Activated CD8-positive, alpha-beta memory T cell treated with anti-CD3 and anti-CD28 coated beads for 48 hours (primary cell): ENCODE measurements around the gene RALGAPA2.
A peak's percentile ranks its signal among the peaks of the same experiment; 100 is the strongest.

Experiments
- DNase-seq, 3 experiments: peaks; one replicate each; pipeline ENCODE4 v3.0.0-alpha.2; 2020; ENCODE audit warnings: low read depth in 2 of 3, low spot score in 2 of 3

The RALGAPA2 gene

GRCh38 chr20:20712474-20713243 lies at the start of gene RALGAPA2:
Gene RALGAPA2, minus strand, starts transcription at chr20:20712644. Its CDS starts 164 bp downstream, at chr20:20712480.
- DNase-seq, result peak; percentile 81 to 92 (median 81)

- DNase-seq, result no peak
These were observed 48.9 kb upstream of the RALGAPA2 start for GRCh38 chr20:20761301-20761700.

GRCh38 chr20:20759132-20759531 lies 46.7 kb upstream of the RALGAPA2 start:
- no peak for DNase-seq

- DNase-seq, result no peak
These were observed 43.4 kb upstream of the RALGAPA2 start for GRCh38 chr20:20755674-20756319.

GRCh38 chr20:20755231-20755630 lies 42.8 kb upstream of the RALGAPA2 start:
- DNase-seq, result no peak

- DNase-seq, result no peak
These were observed 42.3 kb upstream of the RALGAPA2 start for GRCh38 chr20:20754714-20755113.

- no peak for DNase-seq
These were observed 40.3 kb upstream of the RALGAPA2 start for GRCh38 chr20:20752712-20753111.

GRCh38 chr20:20747298-20747697 lies 34.9 kb upstream of the RALGAPA2 start:
- DNase-seq, result no peak

- DNase-seq, result no peak
These were observed 31.8 kb upstream of the RALGAPA2 start for GRCh38 chr20:20744170-20744725.

- DNase-seq, result no peak
These were observed 31.2 kb upstream of the RALGAPA2 start for GRCh38 chr20:20743511-20744169.

GRCh38 chr20:20741087-20742045 lies 28.9 kb upstream of the RALGAPA2 start:
- DNase-seq, result no peak

GRCh38 chr20:20740541-20740940 lies 28.1 kb upstream of the RALGAPA2 start:
- no peak for DNase-seq

- no peak for DNase-seq
These were observed 24.7 kb upstream of the RALGAPA2 start for GRCh38 chr20:20737158-20737557.

- no peak for DNase-seq
These were observed 23.9 kb upstream of the RALGAPA2 start for GRCh38 chr20:20736303-20736702.

GRCh38 chr20:20734475-20734948 lies 22.1 kb upstream of the RALGAPA2 start:
- DNase-seq, result no peak

GRCh38 chr20:20733943-20734342 lies 21.5 kb upstream of the RALGAPA2 start:
- no peak for DNase-seq

- DNase-seq, result no peak
These were observed 20.2 kb upstream of the RALGAPA2 start for GRCh38 chr20:20732641-20733040.

- DNase-seq, result no peak
These were observed 19.5 kb upstream of the RALGAPA2 start for GRCh38 chr20:20731945-20732296.

GRCh38 chr20:20731000-20731944 lies 18.8 kb upstream of the RALGAPA2 start:
- no peak for DNase-seq
